K562 (cell line): ENCODE results near the gene MAP4. TPM values are rescaled to one million over a fixed set of nuclear protein-coding genes. Genes with fewer than 3 reads are reported as not detected.

Experiments used
- HLTF ChIP-seq: fragments of 450-650 bp; IDR thresholded peaks from 2 replicates; pipeline ENCODE4 v1.6.1; 2016
- MAFG ChIP-seq: fragments of 450-650 bp; conservative IDR thresholded peaks from 2 replicates; pipeline ENCODE4 v1.6.1; 2016; ENCODE audit warnings: missing genetic modification characterization, missing compliant biosample characterization
- NCOA4 ChIP-seq: fragments of 450-650 bp; IDR thresholded peaks from 2 replicates; pipeline ENCODE4 v1.6.1; 2018; ENCODE audit warnings: mild to moderate bottlenecking; ENCODE audit not compliant: partially characterized antibody
- TAL1 ChIP-seq: fragments of 450-650 bp; IDR thresholded peaks from 2 replicates; pipeline ENCODE4 v1.6.1; 2016; ENCODE audit warnings: mild to moderate bottlenecking
- TARDBP ChIP-seq: fragments of 450-650 bp; IDR thresholded peaks from 2 replicates; pipeline ENCODE4 v1.6.1; 2016
- TFAM ChIP-seq: fragments of 250-450 bp; sonication (Bioruptor Pico); conservative IDR thresholded peaks from 2 replicates; pipeline ENCODE4 v1.5.0; 2021; ENCODE audit warnings: mild to moderate bottlenecking, moderate library complexity
- XRCC4 ChIP-seq: IDR thresholded peaks from one replicate; pipeline ENCODE4 v1.6.1; 2011; ENCODE audit not compliant: insufficient read depth, insufficient read length; ENCODE audit errors: extremely low read depth
- ZNF561 ChIP-seq: fragments of 450-650 bp; formaldehyde crosslinking; conservative IDR thresholded peaks from 2 replicates; pipeline ENCODE4 v1.4.0; 2020; ENCODE audit warnings: mild to moderate bottlenecking, moderate library complexity
- ZNF766 ChIP-seq: fragments of 200-800 bp; sonication (Bioruptor generic); conservative IDR thresholded peaks from 2 replicates; pipeline ENCODE4 v1.6.1; 2016; ENCODE audit warnings: missing genetic modification characterization, missing compliant biosample characterization
- ZZZ3 ChIP-seq: fragments of 450-650 bp; IDR thresholded peaks from 2 replicates; pipeline ENCODE4 v1.6.1; 2016; ENCODE audit warnings: antibody characterized with exemption, mild to moderate bottlenecking, moderate library complexity
- polyA plus RNA-seq, 8 experiments: library from polyadenylated mRNA; depleted of rRNA in 4 of 8; stranded (reverse) in 5 of 8; unstranded in 3 of 8; fragments of >200 nt; fragmentation: Nextera tagmentation in 2 of 8; fragmentation: Illumina TruSeq in 1 of 8; extraction: Ambion mirVana in 2 of 8; extraction: Trizol in 1 of 8; gene quantifications; 2 replicates each; pipeline versions ENCODE4 v1.2.1 to v1.2.3, GENCODE V29; 2011 to 2014; ENCODE audit warnings: inconsistent platforms in 1 of 8, missing spikeins in 1 of 8
- total RNA-seq, 7 experiments: library from RNA; depleted of rRNA in 6 of 7; stranded (reverse); fragments of >200 nt in 6 of 7; fragmentation: Illumina TruSeq in 2 of 7; extraction: Trizol in 2 of 7; gene quantifications; 2 replicates each; pipeline versions ENCODE4 v1.2.1 to v1.2.3, GENCODE V29; 2011 to 2021; ENCODE audit warnings: low replicate concordance in 1 of 7
- TF ChIP-seq, protein P1 (sequence below): fragments of 250-450 bp; sonication (Bioruptor Pico); IDR thresholded peaks from 2 replicates; pipeline ENCODE4 v1.5.1; 2021; ENCODE audit warnings: mild to moderate bottlenecking
- TF ChIP-seq, protein P2 (sequence below): fragments of 450-650 bp; IDR thresholded peaks from one replicate; pipeline ENCODE4 v1.6.1; 2018; ENCODE audit warnings: mild to moderate bottlenecking, moderate library complexity; ENCODE audit not compliant: partially characterized antibody
- TF ChIP-seq, protein P3 (sequence below): fragments of 450-650 bp; IDR thresholded peaks from 2 replicates; pipeline ENCODE4 v1.6.1; 2016; ENCODE audit warnings: antibody characterized with exemption
- TF ChIP-seq, protein P4 (sequence below): fragments of 450-650 bp; IDR thresholded peaks from 2 replicates; pipeline ENCODE4 v1.6.1; 2017; ENCODE audit warnings: antibody characterized with exemption, mild to moderate bottlenecking
- TF ChIP-seq, protein P5 (sequence below): fragments of 250-450 bp; sonication (Bioruptor Pico); IDR thresholded peaks from 2 replicates; pipeline ENCODE4 v1.8.0; 2021; ENCODE audit warnings: moderate library complexity, mild to moderate bottlenecking, inconsistent platforms

Gene MAP4
- total and polyA plus RNA-seq, 9 of the 15 experiments (the other 6 are each of a cell fraction or from before 2014, with no cell fraction given), result 13.3 to 141 (median 36.8) TPM

DNA sequence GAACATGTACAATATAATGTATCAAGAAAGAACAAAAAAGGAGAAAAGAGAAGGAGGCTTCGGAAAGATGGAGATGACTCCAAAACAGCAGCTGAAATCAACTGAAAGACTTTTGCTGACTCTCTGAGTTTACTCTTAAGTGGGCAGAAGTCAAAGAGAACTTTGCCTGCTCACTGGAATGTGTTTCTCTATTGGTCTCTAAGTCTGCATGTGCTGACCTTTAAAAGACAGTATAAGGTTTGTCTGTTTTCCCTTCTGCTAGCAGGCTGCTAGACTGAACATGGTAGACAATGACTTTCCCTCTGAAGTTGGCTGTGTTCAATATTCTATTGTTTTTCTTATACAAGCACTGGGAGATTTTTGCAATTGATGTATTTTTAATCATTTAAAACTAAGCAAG is 7.2 kb upstream of the MAP4 start (continued):
- TF ChIP-seq, protein P1, sequence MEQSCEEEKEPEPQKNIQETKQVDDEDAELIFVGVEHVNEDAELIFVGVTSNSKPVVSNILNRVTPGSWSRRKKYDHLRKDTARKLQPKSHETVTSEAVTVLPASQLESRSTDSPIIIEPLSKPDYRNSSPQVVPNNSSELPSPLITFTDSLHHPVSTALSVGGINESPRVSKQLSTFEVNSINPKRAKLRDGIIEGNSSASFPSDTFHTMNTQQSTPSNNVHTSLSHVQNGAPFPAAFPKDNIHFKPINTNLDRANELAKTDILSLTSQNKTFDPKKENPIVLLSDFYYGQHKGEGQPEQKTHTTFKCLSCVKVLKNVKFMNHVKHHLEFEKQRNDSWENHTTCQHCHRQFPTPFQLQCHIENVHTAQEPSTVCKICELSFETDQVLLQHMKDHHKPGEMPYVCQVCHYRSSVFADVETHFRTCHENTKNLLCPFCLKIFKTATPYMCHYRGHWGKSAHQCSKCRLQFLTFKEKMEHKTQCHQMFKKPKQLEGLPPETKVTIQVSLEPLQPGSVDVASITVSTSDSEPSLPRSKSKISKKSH, result no peak
- TF ChIP-seq, protein P2, sequence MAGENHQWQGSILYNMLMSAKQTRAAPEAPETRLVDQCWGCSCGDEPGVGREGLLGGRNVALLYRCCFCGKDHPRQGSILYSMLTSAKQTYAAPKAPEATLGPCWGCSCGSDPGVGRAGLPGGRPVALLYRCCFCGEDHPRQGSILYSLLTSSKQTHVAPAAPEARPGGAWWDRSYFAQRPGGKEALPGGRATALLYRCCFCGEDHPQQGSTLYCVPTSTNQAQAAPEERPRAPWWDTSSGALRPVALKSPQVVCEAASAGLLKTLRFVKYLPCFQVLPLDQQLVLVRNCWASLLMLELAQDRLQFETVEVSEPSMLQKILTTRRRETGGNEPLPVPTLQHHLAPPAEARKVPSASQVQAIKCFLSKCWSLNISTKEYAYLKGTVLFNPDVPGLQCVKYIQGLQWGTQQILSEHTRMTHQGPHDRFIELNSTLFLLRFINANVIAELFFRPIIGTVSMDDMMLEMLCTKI, result no peak
- TF ChIP-seq NCOA4 (no peak), HLTF (no peak), TFAM (no peak), MAFG (no peak), ZNF766 (CRISPR knock-in tag) (no peak), ZZZ3 (no peak), TARDBP (no peak), XRCC4 (no peak), TAL1 (no peak), ZNF561 (no peak)
- TF ChIP-seq, protein P3, sequence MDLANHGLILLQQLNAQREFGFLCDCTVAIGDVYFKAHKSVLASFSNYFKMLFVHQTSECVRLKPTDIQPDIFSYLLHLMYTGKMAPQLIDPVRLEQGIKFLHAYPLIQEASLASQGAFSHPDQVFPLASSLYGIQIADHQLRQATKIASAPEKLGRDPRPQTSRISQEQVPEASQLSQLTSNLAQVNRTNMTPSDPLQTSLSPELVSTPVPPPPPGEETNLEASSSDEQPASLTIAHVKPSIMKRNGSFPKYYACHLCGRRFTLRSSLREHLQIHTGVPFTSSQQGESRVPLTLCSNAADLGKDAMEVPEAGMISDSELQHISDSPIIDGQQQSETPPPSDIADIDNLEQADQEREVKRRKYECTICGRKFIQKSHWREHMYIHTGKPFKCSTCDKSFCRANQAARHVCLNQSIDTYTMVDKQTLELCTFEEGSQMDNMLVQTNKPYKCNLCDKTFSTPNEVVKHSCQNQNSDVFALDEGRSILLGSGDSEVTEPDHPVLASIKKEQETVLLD, result no peak
- TF ChIP-seq, protein P4, sequence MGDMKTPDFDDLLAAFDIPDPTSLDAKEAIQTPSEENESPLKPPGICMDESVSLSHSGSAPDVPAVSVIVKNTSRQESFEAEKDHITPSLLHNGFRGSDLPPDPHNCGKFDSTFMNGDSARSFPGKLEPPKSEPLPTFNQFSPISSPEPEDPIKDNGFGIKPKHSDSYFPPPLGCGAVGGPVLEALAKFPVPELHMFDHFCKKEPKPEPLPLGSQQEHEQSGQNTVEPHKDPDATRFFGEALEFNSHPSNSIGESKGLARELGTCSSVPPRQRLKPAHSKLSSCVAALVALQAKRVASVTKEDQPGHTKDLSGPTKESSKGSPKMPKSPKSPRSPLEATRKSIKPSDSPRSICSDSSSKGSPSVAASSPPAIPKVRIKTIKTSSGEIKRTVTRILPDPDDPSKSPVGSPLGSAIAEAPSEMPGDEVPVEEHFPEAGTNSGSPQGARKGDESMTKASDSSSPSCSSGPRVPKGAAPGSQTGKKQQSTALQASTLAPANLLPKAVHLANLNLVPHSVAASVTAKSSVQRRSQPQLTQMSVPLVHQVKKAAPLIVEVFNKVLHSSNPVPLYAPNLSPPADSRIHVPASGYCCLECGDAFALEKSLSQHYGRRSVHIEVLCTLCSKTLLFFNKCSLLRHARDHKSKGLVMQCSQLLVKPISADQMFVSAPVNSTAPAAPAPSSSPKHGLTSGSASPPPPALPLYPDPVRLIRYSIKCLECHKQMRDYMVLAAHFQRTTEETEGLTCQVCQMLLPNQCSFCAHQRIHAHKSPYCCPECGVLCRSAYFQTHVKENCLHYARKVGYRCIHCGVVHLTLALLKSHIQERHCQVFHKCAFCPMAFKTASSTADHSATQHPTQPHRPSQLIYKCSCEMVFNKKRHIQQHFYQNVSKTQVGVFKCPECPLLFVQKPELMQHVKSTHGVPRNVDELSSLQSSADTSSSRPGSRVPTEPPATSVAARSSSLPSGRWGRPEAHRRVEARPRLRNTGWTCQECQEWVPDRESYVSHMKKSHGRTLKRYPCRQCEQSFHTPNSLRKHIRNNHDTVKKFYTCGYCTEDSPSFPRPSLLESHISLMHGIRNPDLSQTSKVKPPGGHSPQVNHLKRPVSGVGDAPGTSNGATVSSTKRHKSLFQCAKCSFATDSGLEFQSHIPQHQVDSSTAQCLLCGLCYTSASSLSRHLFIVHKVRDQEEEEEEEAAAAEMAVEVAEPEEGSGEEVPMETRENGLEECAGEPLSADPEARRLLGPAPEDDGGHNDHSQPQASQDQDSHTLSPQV, result no peak
- TF ChIP-seq, protein P5, sequence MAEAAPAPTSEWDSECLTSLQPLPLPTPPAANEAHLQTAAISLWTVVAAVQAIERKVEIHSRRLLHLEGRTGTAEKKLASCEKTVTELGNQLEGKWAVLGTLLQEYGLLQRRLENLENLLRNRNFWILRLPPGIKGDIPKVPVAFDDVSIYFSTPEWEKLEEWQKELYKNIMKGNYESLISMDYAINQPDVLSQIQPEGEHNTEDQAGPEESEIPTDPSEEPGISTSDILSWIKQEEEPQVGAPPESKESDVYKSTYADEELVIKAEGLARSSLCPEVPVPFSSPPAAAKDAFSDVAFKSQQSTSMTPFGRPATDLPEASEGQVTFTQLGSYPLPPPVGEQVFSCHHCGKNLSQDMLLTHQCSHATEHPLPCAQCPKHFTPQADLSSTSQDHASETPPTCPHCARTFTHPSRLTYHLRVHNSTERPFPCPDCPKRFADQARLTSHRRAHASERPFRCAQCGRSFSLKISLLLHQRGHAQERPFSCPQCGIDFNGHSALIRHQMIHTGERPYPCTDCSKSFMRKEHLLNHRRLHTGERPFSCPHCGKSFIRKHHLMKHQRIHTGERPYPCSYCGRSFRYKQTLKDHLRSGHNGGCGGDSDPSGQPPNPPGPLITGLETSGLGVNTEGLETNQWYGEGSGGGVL, result no peak
